GM18508 (cell line): ENCODE measurements around the gene AATK.

Experiments used
- ATAC-seq: cut with Tn5 transposase; IDR thresholded peaks from one replicate; pipeline ENCODE4 v1.9.1; 2021; ENCODE audit warnings: moderate number of reproducible peaks; ENCODE audit not compliant: insufficient read depth, unreplicated experiment

The AATK gene

DNA sequence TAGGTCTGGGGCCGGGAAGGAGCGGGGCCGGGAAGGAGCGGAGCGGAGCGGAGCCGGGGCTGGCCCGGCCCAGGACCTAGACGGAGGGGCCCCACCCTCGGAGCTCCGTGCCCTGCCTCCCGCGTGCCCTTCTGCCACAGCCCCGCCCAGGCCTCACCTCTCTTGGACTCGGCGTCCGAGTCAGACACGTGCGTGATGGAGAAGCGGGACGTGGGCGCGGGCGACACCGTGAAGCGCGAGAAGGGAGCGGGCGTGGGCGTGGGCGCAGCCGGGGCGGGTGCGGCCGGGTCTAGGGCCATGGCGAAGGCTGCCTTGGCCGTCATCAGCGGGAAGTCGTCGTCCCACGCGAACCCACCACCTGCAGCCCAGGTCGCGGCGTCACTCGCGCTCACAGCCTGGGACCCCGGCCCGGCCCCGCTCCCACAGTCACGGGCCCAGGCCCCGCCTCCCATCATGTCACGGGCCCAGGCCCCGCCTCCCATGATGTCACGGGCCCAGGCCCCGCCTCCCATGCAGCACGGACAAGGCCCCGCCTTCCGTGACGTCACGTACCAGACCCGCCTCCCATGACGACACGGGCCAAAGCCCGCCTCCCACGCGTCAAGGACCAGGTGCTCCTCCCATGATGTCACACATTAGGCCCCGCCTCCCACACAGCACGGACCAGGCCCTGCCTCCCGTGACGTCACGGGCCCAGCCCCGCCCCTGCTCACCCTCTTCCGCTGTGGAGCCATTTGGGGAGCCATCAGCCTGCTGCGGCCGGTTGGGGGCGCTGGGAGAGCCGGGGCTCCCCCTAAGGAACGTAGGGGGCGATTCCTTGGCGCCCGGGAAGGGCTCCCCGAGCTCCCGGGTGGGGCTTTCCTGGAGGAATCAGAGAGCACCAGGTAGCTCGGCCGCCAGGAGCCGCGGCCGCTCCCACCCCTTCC, 46.5 kb downstream of the AATK start:
- no peak for ATAC-seq

GRCh38 chr17:81118308-81119221, 47.5 kb downstream of the AATK start:
- ATAC-seq: no peak

DNA sequence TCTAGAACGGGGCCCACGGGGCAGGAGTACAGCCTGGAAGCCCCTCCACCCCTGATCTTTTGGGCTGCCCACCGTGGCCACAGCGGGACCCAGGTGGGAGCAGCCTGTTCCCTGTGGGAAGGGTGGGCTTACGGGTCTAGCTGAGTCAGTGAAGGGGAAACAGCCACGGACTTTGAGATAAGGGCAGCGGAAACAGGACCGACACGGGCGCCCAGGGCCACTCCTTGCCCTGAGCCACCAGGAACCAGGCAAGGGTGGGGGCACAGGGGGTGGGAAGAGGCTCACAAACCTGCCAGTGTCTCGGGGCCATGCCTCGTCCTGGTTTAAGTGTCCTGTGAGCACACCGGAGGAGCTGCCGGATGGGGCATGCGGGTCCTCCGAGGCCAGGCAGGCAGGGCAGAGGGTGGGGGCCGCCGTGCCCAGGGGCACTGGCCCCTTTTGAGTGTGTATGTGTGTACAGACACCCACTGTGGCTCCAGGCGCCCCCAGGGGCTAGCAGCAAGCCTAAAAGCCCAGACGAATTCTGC, 48.3 kb downstream of the AATK start:
- ATAC-seq: no peak

- ATAC-seq: no peak
Measured at GRCh38 chr17:81116704-81117103, 49.3 kb downstream of the AATK start.

- ATAC-seq: no peak
Measured at GRCh38 chr17:81115749-81116464, 50.1 kb downstream of the AATK start.

DNA sequence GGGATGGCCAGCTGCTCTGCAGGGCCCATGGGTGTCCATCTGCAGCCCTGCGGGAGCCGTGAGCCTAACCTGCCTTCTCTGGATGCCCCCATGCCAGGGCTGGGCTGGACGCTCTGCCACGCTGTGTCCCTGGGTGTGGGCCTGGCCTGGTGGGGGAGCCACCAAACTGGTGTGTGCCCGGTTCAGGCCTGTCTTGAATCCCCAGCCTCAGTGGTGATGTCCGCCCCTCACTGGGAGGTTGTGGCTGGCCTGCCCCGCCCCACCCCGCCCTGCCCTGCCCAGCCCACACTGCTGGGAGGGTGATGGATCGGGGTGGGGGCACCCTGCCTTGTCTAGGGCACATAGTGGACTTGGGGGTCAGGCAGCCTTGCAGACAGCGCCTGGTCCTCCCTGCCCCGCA, 50.8 kb downstream of the AATK start:
- no peak for ATAC-seq

GRCh38 chr17:81114351-81115093, 51.5 kb downstream of the AATK start:
- no peak for ATAC-seq

- ATAC-seq: no peak
Measured at GRCh38 chr17:81113158-81113724, 52.8 kb downstream of the AATK start.

- ATAC-seq: no peak
Measured at GRCh38 chr17:81112450-81112849, 53.6 kb downstream of the AATK start.

DNA sequence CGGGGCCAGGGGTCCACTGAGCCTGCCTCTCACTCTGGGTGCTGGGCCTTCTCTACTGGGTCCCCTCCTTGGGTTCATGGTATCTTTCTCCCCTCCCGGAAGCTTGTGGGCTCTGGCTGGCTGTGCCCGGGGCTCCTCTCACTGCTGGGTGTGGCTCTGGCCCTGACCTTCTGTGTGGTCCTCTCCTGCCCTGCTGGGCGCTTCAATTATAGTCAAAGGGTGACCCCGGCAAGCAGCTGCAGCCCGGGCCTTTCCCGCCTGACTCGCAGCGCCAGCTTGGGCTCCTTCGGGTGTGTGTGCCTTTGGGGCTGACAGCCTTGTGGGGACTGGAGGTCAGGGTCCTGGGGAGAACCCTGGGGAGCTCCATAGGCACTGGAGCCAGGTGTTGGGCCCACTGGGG, 55.0 kb downstream of the AATK start:
- no peak for ATAC-seq

- no peak for ATAC-seq
Measured at GRCh38 chr17:81110488-81111040, 55.5 kb downstream of the AATK start.

- ATAC-seq: no peak
Measured at GRCh38 chr17:81109957-81110356, 56.1 kb downstream of the AATK start.

GRCh38 chr17:81108220-81108619, 57.8 kb downstream of the AATK start:
- no peak for ATAC-seq

DNA sequence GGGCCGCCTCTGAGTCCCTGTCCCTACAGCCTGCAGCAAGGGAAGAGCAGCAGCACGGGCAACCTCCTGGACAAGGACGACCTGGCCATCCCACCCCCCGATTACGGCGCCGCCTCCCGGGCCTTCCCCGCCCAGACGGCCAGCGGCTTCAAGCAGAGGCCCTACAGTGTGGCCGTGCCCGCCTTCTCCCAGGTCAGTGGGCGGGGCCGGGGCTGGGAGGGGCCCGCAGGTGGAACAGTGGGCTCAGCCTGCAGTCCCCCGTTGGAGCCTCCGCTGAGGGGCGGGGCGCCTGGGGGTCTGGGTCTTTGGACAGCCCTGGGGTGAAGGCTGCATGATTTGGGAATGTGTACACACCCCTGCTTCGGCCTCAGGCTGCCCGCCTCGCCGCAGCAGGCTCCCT, 59.3 kb downstream of the AATK start:
- ATAC-seq: no peak

- no peak for ATAC-seq
Measured at GRCh38 chr17:81103379-81103778, 62.6 kb downstream of the AATK start.

DNA sequence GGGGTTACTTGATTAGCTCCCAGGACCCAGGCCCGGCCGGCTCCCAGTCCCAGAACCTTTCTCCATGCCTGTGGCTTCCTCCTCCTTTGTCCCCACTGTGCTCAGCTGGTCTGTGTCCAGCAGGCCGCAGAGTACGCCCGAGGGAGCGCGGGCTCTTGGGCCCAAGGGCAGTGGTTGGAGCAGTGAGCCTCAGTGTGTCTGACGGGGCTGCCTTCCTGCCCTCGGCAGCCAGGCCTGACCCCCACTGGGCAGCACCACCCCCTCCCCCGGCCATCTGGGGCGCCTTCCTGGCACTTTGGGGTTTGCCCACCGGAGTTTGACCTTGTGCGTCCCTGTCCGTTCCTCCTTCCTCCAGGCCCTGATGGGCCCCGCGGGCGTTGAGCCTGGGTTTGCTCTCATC, 63.2 kb downstream of the AATK start:
- no peak for ATAC-seq

DNA sequence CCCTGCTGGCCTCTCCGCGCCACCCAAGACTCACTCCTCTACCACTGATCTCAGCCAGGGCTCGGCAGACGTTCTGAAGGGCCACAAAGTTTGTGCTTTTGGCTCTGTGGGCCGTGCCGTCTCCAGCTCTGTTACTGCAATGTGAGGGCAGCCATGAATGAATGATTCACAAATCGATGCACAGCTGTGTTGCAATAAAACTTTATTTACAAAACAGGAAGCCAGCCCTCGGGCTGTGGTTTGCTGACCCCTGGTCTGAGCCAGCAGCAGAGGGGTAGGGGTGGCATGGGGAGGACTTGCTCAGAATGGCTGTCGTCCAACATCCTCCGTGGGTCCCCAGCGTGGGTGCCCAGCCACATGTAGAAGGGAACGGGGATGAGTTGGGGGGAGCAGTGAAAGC, 63.7 kb downstream of the AATK start:
- no peak for ATAC-seq

GRCh38 chr17:81101614-81102306, 64.3 kb downstream of the AATK start:
- ATAC-seq: no peak
